Upper lobe of left lung (tissue), 6 donors: Measurements from ENCODE around the gene EMID1. TPM values are rescaled to one million over a fixed set of nuclear protein-coding genes. Genes with fewer than 3 reads are reported as not detected.

Source experiments
- ATAC-seq, 2 donors: fragments of 200-7000 bp; cut with Tn5 transposase; one replicate each; pipeline ENCODE4 v1.9.1; 2022; ENCODE audit warnings: mild to moderate bottlenecking in 2 of 2, moderate library complexity in 2 of 2; ENCODE audit not compliant: low FRiP score in 2 of 2
- DNase-seq, 2 donors: peaks; one replicate each; pipeline ENCODE4 v3.0.0-alpha.2; 2019 to 2020
- H3K27ac ChIP-seq, 4 donors: fragments of 200-600 bp; sonication (generic); one replicate each; pipeline ENCODE4 v1.5.1; 2016 to 2019
- H3K27me3 ChIP-seq, 4 donors: fragments of 200-600 bp; sonication (generic); one replicate each; pipeline ENCODE4 v1.5.1; 2017 to 2019
- H3K36me3 ChIP-seq, 4 donors: fragments of 200-600 bp; sonication (generic); one replicate each; pipeline ENCODE4 v1.5.1; 2016 to 2019
- H3K4me1 ChIP-seq, 4 donors: fragments of 200-600 bp; sonication (generic); one replicate each; pipeline ENCODE4 v1.5.1; 2018 to 2019
- H3K4me3 ChIP-seq, 4 donors: fragments of 200-600 bp; sonication (generic); one replicate each; pipeline ENCODE4 v1.5.1; 2017 to 2019; ENCODE audit warnings: mild to moderate bottlenecking in 2 of 4, moderate library complexity in 1 of 4
- H3K9me3 ChIP-seq, 4 donors: fragments of 200-600 bp; sonication (generic); one replicate each; pipeline ENCODE4 v1.5.1; 2018 to 2019
- EP300 ChIP-seq, 4 donors: sonication (generic); formaldehyde crosslinking; IDR thresholded peaks; one replicate each; pipeline ENCODE4 v1.5.1; 2017; ENCODE audit warnings: antibody characterized with exemption in 4 of 4, control low read depth in 2 of 4
- POLR2A ChIP-seq, 4 donors: fragments of 450-650 bp; IDR thresholded peaks; one replicate each; pipeline ENCODE4 v1.5.1; 2016 to 2017; ENCODE audit warnings: antibody characterized with exemption in 4 of 4, mild to moderate bottlenecking in 2 of 4
- POLR2AphosphoS5 ChIP-seq, 2 donors: sonication (generic); formaldehyde crosslinking; IDR thresholded peaks; one replicate each; pipeline ENCODE4 v1.5.1; 2017; ENCODE audit warnings: antibody characterized with exemption in 2 of 2
- WGBS, 2 donors: methylation state at CpG; one replicate each; pipeline ENCODE4 v1.1.5; 2017 to 2018; 5-methylcytosine and 5-hydroxymethylcytosine counted together
- total RNA-seq, 6 donors: library from RNA; depleted of rRNA in 4 of 6; stranded (reverse); fragments of >200 nt in 4 of 6; gene quantifications; one replicate each; pipeline versions ENCODE4 v1.1.0 to v1.2.1, GENCODE V29; 2016 to 2021
- TF ChIP-seq, protein P1 (sequence below), 6 experiments: fragments of 450-650 bp in 4 of 6; fragments of 200-600 bp in 2 of 6; sonication (generic) in 2 of 6; IDR thresholded peaks; one replicate each; pipeline ENCODE4 v1.5.1; 2016 to 2019; ENCODE audit warnings: antibody characterized with exemption in 6 of 6
- donor health status: DM: no; HTN: no; CAD: no; lungs with moderate emphysema.
- donor health status: DM: no; HTN: yes; CAD: no; lungs with severe emphysema.

The EMID1 gene
- total RNA-seq, 6 donors from 2014 or later, result 2.1 to 31.6 (median 8.4) TPM

DNA sequence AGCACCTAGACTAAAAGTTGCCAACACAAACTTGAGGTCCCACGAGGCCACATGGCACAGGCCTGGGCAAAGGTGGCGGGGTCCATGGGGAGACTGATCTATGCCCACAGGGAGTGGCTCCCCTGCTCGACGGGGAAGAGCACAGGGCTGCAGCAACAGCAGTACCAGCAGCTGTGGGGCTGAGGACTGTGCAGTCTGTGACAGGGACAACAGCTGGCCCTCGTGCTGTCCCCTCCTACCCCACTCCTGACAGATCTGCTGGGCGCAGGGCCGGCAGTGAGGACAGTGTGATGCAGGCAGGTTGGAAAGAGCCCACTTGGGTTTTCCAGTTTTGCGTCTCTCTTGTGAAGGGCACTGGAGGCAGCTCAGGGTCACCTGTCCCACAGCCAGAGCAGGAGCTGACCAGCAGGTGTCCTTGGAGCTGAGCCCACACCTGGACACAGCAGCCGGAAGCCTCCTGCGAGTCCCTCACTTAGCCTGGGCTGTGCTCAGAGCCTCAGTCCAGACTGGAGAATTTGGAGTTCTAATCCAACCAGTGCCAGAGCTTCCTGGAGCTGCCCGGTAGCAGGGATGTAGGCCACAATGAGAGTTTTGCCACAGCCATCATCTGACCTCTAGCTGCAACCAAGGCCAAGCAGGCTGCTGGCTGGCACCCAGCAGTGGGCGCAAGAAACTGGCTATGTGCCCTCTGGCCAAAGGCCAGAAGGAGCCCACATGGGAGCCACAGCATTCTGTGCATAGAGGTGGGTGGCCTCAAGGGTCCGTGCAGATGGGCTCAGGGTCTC, 97.2 kb downstream of the EMID1 start:
- ATAC-seq (peak in 1 of 2 donors; percentile 6), DNase-seq (peak in 1 of 2 donors; percentile 68)
- no peaks in the 10 kb centered on the region for H3K27me3 ChIP-seq
- peaks cover 16 to 35% (median 21%) of the 10 kb centered on the region in 4 donors for H3K4me1 ChIP-seq
- H3K27ac ChIP-seq, result peak overlapping the region in 3 of 4 donors; percentile 26 to 61 (median 45)
- H3K4me3 ChIP-seq, result no peak overlapping the region
- H3K9me3 ChIP-seq, result no peaks in the 10 kb centered on the region
- TF ChIP-seq, protein P1, sequence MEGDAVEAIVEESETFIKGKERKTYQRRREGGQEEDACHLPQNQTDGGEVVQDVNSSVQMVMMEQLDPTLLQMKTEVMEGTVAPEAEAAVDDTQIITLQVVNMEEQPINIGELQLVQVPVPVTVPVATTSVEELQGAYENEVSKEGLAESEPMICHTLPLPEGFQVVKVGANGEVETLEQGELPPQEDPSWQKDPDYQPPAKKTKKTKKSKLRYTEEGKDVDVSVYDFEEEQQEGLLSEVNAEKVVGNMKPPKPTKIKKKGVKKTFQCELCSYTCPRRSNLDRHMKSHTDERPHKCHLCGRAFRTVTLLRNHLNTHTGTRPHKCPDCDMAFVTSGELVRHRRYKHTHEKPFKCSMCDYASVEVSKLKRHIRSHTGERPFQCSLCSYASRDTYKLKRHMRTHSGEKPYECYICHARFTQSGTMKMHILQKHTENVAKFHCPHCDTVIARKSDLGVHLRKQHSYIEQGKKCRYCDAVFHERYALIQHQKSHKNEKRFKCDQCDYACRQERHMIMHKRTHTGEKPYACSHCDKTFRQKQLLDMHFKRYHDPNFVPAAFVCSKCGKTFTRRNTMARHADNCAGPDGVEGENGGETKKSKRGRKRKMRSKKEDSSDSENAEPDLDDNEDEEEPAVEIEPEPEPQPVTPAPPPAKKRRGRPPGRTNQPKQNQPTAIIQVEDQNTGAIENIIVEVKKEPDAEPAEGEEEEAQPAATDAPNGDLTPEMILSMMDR (IDR thresholded peaks at IDR 0.05), result no peak
- no peak for TF ChIP-seq POLR2A (IDR thresholded peaks at IDR 0.05)
- TF ChIP-seq EP300 (IDR thresholded peaks at IDR 0.05), result no peak
- no peak for TF ChIP-seq POLR2AphosphoS5 (IDR thresholded peaks at IDR 0.05)
- 44% methylated on average over 13 of the region's 13 CpGs; no CpG with 5 or more reads in 1 of the 2 donors for WGBS, 2 donors
- peaks cover 19 to 36% (median 35%) of the 10 kb centered on the region in 4 donors for H3K36me3 ChIP-seq

DNA sequence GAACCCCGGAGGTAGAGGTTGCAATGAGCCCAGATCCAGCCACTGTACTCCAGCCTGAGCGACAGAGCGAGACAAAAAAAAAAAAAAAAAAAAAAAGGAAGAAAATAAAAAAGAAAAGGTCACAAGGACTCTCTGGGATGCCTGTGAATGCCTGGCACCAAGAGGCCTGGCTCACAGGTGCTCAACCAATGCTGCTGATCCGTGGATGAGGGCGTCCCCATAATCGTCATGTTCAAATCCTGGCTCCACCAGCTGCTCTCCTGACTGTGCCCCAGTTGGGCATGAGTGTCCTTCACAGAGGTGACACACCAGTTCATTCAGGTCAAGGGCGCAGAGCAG, 100.1 kb downstream of the EMID1 start:
- Histone ChIP-seq H3K36me3 (peaks cover 0 to 9% (median 6%) of the 10 kb centered on the region in 4 donors), H3K4me1 (peaks cover 45 to 64% (median 50%) of the 10 kb centered on the region in 4 donors), H3K27me3 (no peaks in the 10 kb centered on the region), H3K9me3 (no peaks in the 10 kb centered on the region), H3K27ac (peak overlapping the region; percentile 76 to 90 (median 86)), H3K4me3 (peak overlapping the region in 3 of 4 donors; percentile 67 to 79 (median 75))
- DNase-seq (no peak), ATAC-seq (no peak)
- no peak for TF ChIP-seq EP300 (IDR thresholded peaks at IDR 0.05)
- no peak for TF ChIP-seq POLR2A (IDR thresholded peaks at IDR 0.05)
- TF ChIP-seq, protein P1 (IDR thresholded peaks at IDR 0.05), result no peak
- TF ChIP-seq POLR2AphosphoS5 (IDR thresholded peaks at IDR 0.05), result no peak
- 59 to 62% methylated on average over 6 to 7 of the region's 7 CpGs for WGBS, 2 donors

DNA sequence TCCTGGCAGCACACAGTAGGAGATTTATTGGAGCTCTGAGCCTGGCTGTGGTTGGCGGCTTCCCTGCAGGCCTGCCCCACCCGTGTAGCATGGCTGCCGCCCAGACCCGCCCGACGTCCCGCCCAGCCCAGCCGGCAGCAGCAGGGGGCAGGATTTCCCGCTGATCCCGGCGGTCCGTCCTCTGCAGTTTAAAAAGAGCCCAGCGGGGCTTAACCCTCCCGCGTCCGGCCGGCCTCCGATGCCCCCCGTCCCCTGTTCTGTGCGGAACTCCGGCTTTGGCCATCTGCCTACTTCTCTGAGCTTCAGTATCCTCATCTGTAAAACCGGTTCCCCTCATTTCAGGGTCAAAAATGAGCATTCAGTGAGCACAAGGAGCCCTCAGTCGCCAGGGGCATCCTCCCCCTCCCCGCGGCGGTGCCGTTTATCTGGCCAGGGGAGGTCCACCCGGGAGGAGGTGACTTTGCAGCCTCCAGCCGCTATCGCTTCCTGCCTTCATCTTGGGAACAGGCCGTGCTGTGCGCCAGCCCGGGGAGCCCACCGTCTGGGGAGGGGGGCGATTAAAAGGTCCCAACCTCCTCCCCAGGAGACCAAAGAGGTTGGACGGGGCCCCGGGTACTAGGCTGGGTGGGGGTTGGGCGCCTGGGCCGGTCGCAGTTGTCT, 100.6 kb downstream of the EMID1 start, which contains the start of gene GAS2L1:
TSS of gene GAS2L1 (plus strand) at position 476 of the 660 bp plus-strand sequence. CDS start 1,456 bp downstream, outside the sequence.
- peaks cover 49 to 69% (median 55%) of the 10 kb centered on the region in 4 donors for H3K4me1 ChIP-seq
- TF ChIP-seq POLR2AphosphoS5 (IDR thresholded peaks at IDR 0.05), result peak; percentile 28 to 40
- no peak for TF ChIP-seq POLR2A (IDR thresholded peaks at IDR 0.05)
- TF ChIP-seq, protein P1 (IDR thresholded peaks at IDR 0.05), result peak; percentile 64 to 85 (median 76)
- TF ChIP-seq EP300 (IDR thresholded peaks at IDR 0.05), result no peak
- 0% methylated on average over 9 to 29 of the region's 40 CpGs for WGBS, 2 donors
- peak within 1 kb of the TSS; percentile 76 to 90 (median 86) for H3K27ac ChIP-seq
- H3K9me3 ChIP-seq, result no peaks in the 10 kb centered on the region
- DNase-seq, result peak; percentile 83 to 95
- peak within 1 kb of the TSS; percentile 67 to 79 (median 72) for H3K4me3 ChIP-seq
- peak; percentile 84 to 85 for ATAC-seq
- H3K36me3 ChIP-seq, result peaks cover 0 to 4% (median under 1%) of the 10 kb centered on the region in 4 donors
- no peaks in the 10 kb centered on the region for H3K27me3 ChIP-seq

DNA sequence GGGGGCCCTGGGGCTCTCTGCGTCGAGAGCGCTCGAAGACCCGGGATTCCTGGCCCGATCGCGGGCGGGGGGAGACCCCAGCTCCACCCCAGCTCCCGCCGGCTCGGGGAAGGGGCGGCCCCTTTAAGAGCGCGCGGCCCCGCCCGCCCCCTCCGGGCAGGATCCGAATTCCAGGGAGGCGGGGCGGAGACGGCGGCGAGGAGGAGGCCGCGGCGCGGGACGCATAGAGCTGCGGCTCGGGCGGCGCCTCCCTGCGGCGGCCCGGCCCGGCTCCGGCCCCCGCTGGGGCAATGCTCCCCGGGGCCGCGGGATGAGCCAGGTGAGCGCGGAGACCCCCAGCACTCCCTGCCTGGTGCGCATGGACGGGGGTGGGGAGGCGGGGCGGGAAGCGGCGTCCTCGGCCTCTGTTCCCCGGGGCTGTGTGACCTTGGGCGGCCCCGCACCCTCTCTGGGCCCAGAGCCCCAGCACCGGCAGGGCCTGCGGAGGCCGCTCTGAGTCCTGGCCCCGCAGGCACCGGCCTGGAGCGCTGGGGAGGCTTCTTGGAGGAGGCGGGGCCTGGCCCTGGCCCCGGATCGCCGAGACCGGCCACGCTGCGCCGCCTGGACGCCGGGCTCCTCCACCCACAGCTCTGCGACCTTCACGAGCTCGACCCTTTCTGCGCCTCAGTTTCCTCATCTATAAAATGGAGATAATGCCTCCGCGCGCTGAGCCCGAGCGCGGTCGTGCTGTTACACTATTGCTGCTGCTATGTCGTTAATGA, 101.3 kb downstream of the EMID1 start:
- DNase-seq (peak; percentile 78 to 95), ATAC-seq (peak; percentile 68 to 84)
- peak overlapping the region; percentile 76 to 90 (median 86) for H3K27ac ChIP-seq
- H3K4me1 ChIP-seq, result peaks cover 56 to 76% (median 61%) of the 10 kb centered on the region in 4 donors
- H3K9me3 ChIP-seq, result no peaks in the 10 kb centered on the region
- no peak for TF ChIP-seq EP300 (IDR thresholded peaks at IDR 0.05)
- TF ChIP-seq POLR2A (IDR thresholded peaks at IDR 0.05), result peak in 2 of 4 donors; percentile 19 to 59
- TF ChIP-seq, protein P1 (IDR thresholded peaks at IDR 0.05), result peak in 4 of 6 experiments; percentile 6 to 28 (median 18)
- peak in 1 of 2 donors; percentile 46 for TF ChIP-seq POLR2AphosphoS5 (IDR thresholded peaks at IDR 0.05)
- 27 to 34% methylated on average over 10 to 25 of the region's 83 CpGs for WGBS, 2 donors
- no peaks in the 10 kb centered on the region for H3K27me3 ChIP-seq
- H3K36me3 ChIP-seq, result no peaks in the 10 kb centered on the region
- peak overlapping the region; percentile 67 to 79 (median 72) for H3K4me3 ChIP-seq
